Caco-2 (cell line): ENCODE results near the gene TRAF3IP1. TPM values are rescaled to one million over a fixed set of nuclear protein-coding genes. Genes with fewer than 3 reads are reported as not detected.

Experiments used
- BruUV-seq: library from RNA; stranded (reverse); fragments of 400-500 nt; replicated peaks from 2 replicates; lab custom pipeline; 2021; lab: Mats Ljungman, UMichigan
- CTCF ChIA-PET: fragments of 300-600 bp; sonication (Branson Sonifier 250); formaldehyde crosslinking; loops from one replicate; lab custom pipeline; 2022; ENCODE audit warnings: antibody characterized with exemption; lab: Charles Lee
- POLR2A ChIA-PET: fragments of 300-600 bp; sonication (Branson Sonifier 250); formaldehyde crosslinking; loops from one replicate; lab custom pipeline; 2022; ENCODE audit warnings: antibody characterized with exemption; lab: Charles Lee
- DNase-seq, 2 experiments: peaks; one replicate each; pipeline versions ENCODE4 v3.0.0 to v3.0.0-alpha.2; 2020 to 2022
- H3K27me3 ChIP-seq: replicated peaks from 2 replicates; pipeline ENCODE4 v1.6.0; 2011; ENCODE audit warnings: low read length; ENCODE audit not compliant: control insufficient read depth, insufficient read depth
- H3K36me3 ChIP-seq: 2 replicates; pipeline ENCODE4 v1.5.1; 2011; ENCODE audit warnings: low read length; ENCODE audit not compliant: control insufficient read depth, insufficient read depth
- H3K4me1 ChIP-seq: fragments of 250-450 bp; sonication (Bioruptor Pico); 2 replicates; pipeline ENCODE4 v1.5.1; 2020; ENCODE audit warnings: mild to moderate bottlenecking
- H3K4me3 ChIP-seq: 2 replicates; pipeline ENCODE4 v1.5.1; 2011; ENCODE audit warnings: low read depth, mild to moderate bottlenecking, control low read depth, low read length
- H3K9me3 ChIP-seq: fragments of 250-450 bp; sonication (Bioruptor Pico); 2 replicates; pipeline ENCODE4 v1.5.1; 2020; ENCODE audit warnings: mild to moderate bottlenecking, moderate library complexity
- H3K27ac Mint-ChIP-seq: one replicate; pipeline ENCODE4 v1.8.0; 2022; ENCODE audit warnings: mixed read lengths; ENCODE audit not compliant: unreplicated experiment
- H3K27me3 Mint-ChIP-seq: one replicate; pipeline ENCODE4 v1.8.0; 2022; ENCODE audit warnings: mixed read lengths; ENCODE audit not compliant: insufficient read depth, unreplicated experiment
- H3K36me3 Mint-ChIP-seq: one replicate; pipeline ENCODE4 v1.8.0; 2022; ENCODE audit warnings: mild to moderate bottlenecking, mixed read lengths; ENCODE audit not compliant: insufficient read depth, unreplicated experiment
- H3K4me1 Mint-ChIP-seq: one replicate; pipeline ENCODE4 v1.8.0; 2022; ENCODE audit warnings: low read depth, mixed read lengths; ENCODE audit not compliant: unreplicated experiment
- H3K4me3 Mint-ChIP-seq: one replicate; pipeline ENCODE4 v1.8.0; 2022; ENCODE audit warnings: mild to moderate bottlenecking, moderate library complexity, mixed read lengths; ENCODE audit not compliant: unreplicated experiment
- H3K9me3 Mint-ChIP-seq: one replicate; pipeline ENCODE4 v1.8.0; 2022; ENCODE audit warnings: mixed read lengths; ENCODE audit not compliant: unreplicated experiment
- CTCF ChIP-seq, 2 experiments: fragments of 200-600 bp in 1 of 2; IDR thresholded peaks; 1 replicate in 1 of 2; 2 replicates in 1 of 2; pipeline versions ENCODE4 v1.5.1 to v1.8.0; 2011 to 2022; ENCODE audit warnings: antibody characterized with exemption in 1 of 2, control low read depth in 1 of 2, inconsistent platforms in 1 of 2, low read depth in 1 of 2, low read length in 1 of 2, mild to moderate bottlenecking in 1 of 2, moderate library complexity in 1 of 2; ENCODE audit not compliant: insufficient read depth in 1 of 2, severe bottlenecking in 1 of 2, unreplicated experiment in 1 of 2
- intact Hi-C: fragments of 100-400 bp; cut with micrococcal nuclease; formaldehyde crosslinking; loops from one replicate; pipeline ENCODE4 v1.10.0; 2022; ENCODE audit not compliant: unreplicated experiment
- total RNA-seq: library from RNA; stranded (reverse); gene quantifications from 2 replicates; pipeline ENCODE4 v1.2.3, GENCODE V29; 2022

TRAF3IP1 gene
- total RNA-seq, 1 experiment from 2014 or later: 7.4 TPM

- no peaks in the 10 kb centered on the region for H3K36me3 ChIP-seq
- intact Hi-C loops: no loop called here
- no TSS peak for BruUV-seq
- no peaks in the 10 kb centered on the region for H3K27me3 ChIP-seq
- no peaks in the 10 kb centered on the region for H3K4me1 ChIP-seq
- Mint-ChIP-seq H3K9me3 (no peaks in the 10 kb centered on the region), H3K27ac (no peak overlapping the region), H3K4me3 (no peak overlapping the region), H3K4me1 (no peaks in the 10 kb centered on the region), H3K27me3 (no peaks in the 10 kb centered on the region), H3K36me3 (no peaks in the 10 kb centered on the region)
- no peak overlapping the region for H3K4me3 ChIP-seq
- no peak for DNase-seq
- TF ChIP-seq CTCF (IDR thresholded peaks at IDR 0.05; ENCODE audit: insufficient read depth in 1 of 2, low read depth in 1 of 2, low read length in 1 of 2, severe bottlenecking in 1 of 2, unreplicated experiment in 1 of 2): no peak
- no peaks in the 10 kb centered on the region for H3K9me3 ChIP-seq
- CTCF ChIA-PET: no interaction called here
- POLR2A ChIA-PET: no interaction called here
These were observed 6.3 kb upstream of the TRAF3IP1 start for GRCh38 chr2:238313991-238314350.

- intact Hi-C loops: no loop called here
- Mint-ChIP-seq H3K27me3 (no peaks in the 10 kb centered on the region), H3K4me3 (no peak overlapping the region), H3K4me1 (no peaks in the 10 kb centered on the region), H3K27ac (no peak overlapping the region), H3K36me3 (no peaks in the 10 kb centered on the region), H3K9me3 (no peaks in the 10 kb centered on the region)
- CTCF ChIA-PET: no interaction called here
- Histone ChIP-seq H3K9me3 (no peaks in the 10 kb centered on the region), H3K4me3 (no peak overlapping the region), H3K4me1 (no peaks in the 10 kb centered on the region), H3K27me3 (no peaks in the 10 kb centered on the region), H3K36me3 (no peaks in the 10 kb centered on the region)
- no peak for DNase-seq
- POLR2A ChIA-PET: no interaction called here
- no TSS peak for BruUV-seq
- TF ChIP-seq CTCF (IDR thresholded peaks at IDR 0.05; ENCODE audit: insufficient read depth in 1 of 2, low read depth in 1 of 2, low read length in 1 of 2, severe bottlenecking in 1 of 2, unreplicated experiment in 1 of 2): no peak
These were observed 5.7 kb upstream of the TRAF3IP1 start for GRCh38 chr2:238314576-238314975.

DNA sequence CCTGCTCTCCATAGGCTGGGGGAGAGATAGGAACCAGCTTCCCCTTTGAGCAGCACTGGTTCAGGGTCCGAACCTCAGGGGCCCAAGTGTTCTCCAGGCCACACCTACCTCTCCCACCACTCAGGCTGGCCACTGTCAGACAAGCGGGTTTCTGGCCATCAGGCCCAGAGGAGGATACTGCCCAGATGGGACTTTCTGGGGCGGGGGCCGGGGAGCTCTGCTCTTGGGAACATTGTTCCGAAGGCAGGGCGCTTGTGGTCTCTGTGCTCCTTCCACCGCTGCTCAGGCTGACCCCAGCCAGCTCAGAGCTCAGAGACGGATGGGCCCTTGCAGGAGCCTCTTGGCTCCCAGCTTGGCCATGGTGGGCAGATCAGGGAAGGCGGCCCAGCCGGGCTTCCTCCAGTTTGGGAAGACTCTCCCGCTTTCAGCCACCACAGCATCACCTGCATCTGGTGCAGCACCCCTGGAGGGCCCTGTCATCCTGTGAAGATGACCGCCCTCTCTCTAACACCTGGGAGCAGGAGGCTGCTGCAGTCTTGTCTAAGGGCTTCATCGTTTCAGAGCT lies 5.2 kb upstream of the TRAF3IP1 start:
- Histone ChIP-seq H3K4me1 (no peaks in the 10 kb centered on the region), H3K4me3 (no peak overlapping the region), H3K27me3 (no peaks in the 10 kb centered on the region), H3K36me3 (no peaks in the 10 kb centered on the region), H3K9me3 (no peaks in the 10 kb centered on the region)
- Mint-ChIP-seq H3K4me3 (no peak overlapping the region), H3K36me3 (no peaks in the 10 kb centered on the region), H3K27ac (no peak overlapping the region), H3K4me1 (no peaks in the 10 kb centered on the region), H3K9me3 (no peaks in the 10 kb centered on the region), H3K27me3 (no peaks in the 10 kb centered on the region)
- ChIA-PET POLR2A (no interaction called here), CTCF (no interaction called here)
- TF ChIP-seq CTCF (IDR thresholded peaks at IDR 0.05; ENCODE audit: insufficient read depth in 1 of 2, low read depth in 1 of 2, low read length in 1 of 2, severe bottlenecking in 1 of 2, unreplicated experiment in 1 of 2): no peak
- DNase-seq: no peak
- BruUV-seq: no TSS peak
- intact Hi-C loops: no loop called here
